Activated CD8-positive, alpha-beta memory T cell treated with anti-CD3 and anti-CD28 coated beads, Interleukin-2, amount 50 U/mL, for 1 hour (primary cell): ENCODE data around the gene GRB14.

Experiments
- DNase-seq: peaks from one replicate; pipeline ENCODE4 v3.0.0-alpha.2; 2020; ENCODE audit errors: extremely low read depth

GRB14 gene

DNA sequence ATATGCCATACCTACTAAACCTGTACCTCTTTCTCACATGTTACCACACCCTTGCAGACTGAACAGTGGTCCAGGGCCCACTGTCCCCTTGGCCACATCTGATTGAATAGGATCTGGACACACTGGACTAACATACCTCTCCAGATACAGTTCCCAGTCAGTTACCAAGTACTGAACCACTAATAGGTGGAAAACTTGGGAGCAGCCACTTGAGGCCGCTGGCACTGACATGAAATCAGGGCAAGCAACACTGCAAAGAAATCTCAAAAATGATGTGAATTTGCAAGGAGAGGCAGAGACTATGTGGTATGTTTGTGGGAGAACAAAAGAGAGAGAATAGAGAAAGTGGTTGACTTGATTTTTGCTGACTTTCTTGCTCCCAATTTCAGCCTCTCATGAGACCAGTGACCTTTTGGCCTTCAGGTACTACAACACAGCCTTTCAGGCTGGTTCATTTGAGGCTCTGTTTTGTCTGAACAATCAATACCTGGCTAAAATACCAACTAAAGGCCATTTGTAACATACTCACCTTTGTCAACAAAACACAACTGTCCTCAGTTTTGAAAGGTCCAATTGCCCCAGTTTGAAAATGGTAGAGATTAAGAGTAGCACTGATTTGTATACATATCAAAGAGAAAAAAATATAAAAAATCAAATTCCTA lies 7.8 kb downstream of the GRB14 start:
- DNase-seq, result no peak

DNA sequence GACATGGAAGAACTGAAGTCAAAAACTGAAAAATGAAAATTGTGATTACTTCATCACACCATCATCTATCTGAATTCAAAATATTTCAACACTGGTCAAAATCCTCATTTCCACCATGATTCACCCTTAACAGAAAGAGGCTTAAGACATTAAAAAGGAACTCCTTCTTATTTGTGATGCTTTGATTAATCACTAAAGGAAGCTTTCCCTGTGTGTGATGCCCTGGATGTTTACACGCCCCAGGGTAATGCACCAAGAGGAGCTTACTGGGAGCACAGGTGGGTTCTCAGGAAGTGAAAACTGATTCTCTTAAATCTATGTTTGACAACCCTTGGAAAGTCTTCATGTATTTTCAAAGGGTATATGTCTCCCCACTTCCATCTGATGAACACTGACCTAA lies 11.5 kb downstream of the GRB14 start:
- no peak for DNase-seq

DNA sequence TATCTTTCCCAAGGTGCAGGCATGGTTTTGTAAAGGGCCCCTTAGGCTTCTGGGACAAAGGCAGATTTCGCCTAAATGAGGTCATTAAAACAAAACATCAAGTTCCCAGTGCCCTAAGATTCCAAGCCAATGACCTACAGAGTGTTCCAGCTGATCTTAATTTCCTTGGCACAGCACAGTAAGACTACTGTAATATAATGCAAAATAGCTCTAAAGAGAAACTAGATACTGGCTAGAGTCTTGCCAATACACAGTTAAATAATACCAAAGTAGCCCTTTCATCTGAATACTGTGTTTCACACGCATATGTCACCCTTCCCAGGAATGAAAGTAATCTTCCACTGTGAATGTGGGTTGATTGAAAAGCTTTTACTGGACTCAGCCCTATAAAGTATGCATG lies 14.7 kb downstream of the GRB14 start:
- no peak for DNase-seq

DNA sequence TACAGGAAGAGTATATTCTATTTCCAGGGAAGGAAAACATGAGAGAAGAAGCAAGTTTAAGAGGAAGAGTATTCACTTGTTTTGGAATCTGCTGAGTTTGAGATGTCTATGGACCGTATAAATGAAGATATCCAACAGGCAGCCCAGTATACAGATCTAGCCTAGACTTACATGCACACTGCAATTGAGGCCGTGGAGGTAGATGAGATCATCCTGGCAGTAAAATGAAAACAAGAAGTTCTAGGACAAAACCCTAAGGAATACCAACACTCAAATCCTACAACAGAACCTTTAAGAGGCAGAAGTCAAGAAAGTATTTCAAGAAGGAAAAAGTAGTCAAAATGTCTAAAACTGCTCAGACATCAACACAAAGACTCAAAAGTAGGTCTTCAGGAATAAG lies 16.0 kb downstream of the GRB14 start:
- DNase-seq, result no peak

DNA sequence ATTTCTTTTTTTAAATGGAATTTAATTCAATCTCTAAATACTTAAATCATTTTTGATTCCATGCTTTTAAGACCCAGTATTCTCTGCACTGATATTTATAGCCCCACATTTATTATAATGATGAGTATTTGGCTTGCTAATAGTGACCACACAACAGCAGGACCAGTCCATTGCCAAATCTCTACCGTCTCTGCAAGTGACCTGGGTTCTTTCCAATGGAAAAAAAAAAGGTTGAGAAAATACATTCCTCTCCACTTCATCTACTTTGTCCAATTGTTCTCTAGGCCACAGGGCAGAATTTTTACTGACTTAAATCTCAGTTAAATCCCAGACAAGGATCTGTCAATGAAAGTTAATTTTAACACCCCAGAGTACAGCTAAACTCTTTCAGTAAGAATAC lies 20.5 kb downstream of the GRB14 start:
- no peak for DNase-seq

DNA sequence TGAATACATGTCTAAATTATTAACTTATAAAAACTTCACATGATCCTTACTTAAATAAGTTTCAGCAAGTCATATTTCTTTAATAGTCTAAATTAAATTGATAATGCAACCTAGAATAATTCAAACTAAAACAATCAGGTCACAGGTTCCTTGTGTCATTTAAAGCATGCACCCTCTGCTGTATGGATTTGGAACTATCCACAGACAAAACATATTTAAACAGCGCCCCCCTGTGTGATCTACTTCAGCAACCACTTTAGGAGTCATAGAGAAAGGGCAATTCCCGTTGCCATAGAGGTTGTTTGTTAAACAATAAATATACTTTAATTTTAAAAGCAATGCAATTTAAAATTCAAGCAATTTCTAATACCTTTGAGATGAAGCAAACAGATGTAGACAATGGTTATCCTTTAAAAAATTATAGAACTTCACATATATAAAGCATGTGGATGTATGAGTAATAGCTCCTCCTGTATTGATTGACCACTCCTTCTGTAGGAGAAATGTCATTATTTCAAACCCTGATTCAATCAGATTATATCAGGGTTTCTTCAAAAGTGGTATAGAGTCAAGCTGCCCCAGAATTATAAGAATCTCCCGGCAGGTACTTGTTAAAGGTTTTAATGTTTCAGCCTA lies 21.2 kb downstream of the GRB14 start:
- no peak for DNase-seq

DNA sequence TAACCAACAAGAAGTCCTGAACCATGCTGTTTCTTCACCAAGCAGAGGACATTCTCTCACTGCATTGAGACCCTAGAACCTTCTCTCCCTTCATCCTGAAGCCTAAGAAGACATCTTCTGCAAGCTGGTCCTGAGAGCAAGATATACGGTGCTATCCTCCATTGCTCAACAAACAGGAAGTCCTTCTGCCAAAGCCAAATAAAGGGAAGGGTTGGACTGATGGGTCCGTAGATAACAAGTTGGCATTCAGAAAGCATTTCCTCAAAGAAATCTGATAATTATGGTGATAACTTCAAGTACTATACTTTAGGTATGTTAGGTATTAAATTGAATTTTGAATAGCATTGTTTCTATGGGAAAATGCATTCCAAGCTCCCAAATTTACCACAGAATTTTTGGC lies 23.3 kb downstream of the GRB14 start:
- DNase-seq, result no peak

DNA sequence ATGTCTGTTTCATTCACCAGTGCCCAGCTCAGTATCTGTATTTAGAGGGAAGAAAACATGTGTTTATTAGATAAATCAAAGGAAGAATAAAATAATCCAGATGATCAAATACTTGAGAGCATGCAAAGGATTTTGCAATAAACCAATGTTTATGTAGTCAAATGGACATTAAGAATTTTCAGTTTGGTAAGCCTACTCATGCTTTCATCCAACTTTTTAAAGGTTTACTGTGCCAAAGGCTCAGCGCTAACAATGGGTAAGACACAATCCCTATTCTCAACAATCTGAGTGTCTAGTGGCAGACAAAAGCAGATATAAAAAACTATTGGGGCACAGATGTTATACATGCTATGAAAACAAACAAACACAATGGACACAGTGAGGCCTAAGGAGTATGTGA lies 26.3 kb downstream of the GRB14 start:
- DNase-seq, result no peak

DNA sequence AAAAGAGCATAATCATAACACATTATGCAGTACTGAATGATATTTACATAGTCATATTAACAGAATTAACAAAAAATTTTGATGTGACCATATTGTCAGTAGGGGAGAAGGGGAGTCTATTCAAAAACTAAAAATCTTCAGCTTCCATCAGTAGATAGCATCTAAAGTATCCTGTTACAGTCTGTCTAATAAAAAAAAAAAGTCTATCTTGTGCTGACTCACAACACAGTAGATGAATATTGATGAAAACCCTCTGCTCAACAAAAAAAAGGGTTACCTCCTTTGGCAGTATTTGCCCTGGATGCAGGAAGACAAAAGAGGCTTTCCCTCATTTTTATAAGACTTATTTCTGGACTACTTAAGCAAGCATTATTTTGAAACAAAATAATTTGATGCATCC lies 27.3 kb downstream of the GRB14 start:
- DNase-seq, result no peak

DNA sequence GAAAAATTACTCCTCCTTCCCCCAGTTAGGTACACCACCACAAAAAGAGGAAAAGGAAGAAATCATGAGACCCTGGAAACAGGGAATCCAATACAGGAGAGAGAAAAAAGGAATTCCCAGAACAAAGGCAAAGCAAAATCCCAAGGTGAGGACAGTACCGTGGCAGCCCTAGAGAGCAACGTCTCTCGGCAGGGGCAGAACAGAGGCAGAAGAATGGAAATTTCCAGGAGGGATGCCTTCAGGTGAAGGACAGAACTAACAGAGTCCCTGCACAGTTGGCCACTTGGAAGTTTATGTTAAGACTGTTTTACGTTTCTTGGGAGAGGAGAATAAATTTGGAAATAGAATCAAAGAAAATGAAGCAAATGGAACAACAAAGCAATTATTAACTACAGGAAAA lies 27.7 kb downstream of the GRB14 start:
- no peak for DNase-seq

DNA sequence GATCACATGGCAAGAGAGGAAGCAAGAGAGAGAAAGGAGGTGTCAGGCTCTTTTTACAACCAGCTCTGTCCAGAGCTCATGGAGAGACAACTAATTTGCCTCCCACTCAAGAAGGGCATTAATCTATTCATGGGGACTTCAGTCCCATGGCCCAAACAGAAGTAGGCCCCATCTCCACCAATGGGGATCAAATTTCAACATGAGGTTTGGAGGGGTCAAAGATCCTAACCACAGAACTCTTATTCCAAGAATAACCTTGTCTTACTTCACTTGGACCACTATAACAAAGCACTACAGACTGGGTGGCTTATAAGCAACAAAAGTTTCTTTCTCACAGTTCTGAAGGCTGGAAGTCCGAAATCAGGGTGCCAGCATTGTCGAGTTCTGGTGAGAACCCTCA lies 31.8 kb downstream of the GRB14 start:
- DNase-seq, result no peak

DNA sequence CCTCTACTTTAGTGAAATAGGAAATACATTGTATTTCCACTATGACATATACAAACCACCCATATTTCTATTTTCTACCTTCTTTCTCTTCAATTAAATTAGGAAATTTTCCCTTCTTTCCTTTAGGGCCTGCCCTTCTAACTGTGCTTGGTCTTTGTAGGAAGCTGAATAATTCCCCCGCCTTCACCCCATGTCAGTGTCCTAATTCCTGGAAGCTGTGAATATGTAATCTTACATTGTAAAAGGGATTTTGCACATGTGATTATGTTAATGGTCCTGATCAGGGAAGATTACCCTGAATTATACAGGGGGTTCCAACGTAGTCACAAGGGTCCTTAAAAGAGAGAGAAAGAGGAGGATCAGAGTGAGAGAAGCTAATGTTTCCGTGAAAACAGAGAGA lies 40.2 kb downstream of the GRB14 start:
- no peak for DNase-seq

DNA sequence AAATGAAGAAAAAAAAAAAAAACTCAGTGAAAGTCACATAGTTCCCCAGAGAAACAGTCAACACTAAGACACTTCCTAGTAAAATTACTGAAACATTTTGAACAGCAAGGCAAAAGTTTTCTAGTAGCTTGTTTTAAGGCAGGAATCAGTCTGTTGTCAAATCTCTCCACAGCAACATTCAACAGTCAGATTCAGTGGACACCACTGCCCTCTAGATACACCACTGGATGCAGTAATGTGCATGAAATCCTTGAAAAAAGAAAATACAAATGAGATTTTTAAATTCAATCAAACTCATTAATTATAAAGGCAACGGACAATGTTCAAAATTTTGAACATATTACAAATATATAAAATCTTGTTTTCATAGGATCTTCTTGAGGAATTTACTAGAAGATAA lies 46.4 kb downstream of the GRB14 start:
- no peak for DNase-seq

DNA sequence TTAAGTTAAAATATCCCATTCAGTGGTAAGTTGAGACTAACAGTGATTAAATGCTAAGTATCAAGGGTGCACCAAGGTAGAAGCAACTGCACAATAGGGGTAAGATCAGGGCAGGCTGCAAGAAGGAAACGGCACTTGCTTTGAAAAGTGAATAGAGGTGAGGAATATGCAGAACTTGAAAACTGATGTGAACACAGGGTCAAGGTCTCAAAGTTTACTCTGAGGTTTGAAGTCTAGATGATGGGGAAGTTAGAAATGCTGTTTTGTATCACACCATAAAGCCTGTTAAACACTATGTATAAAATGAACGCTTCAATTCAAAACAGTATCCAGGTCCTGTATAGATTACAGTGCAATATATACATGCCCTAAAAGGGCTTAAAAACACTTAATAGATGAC lies 50.8 kb downstream of the GRB14 start:
- no peak for DNase-seq

DNA sequence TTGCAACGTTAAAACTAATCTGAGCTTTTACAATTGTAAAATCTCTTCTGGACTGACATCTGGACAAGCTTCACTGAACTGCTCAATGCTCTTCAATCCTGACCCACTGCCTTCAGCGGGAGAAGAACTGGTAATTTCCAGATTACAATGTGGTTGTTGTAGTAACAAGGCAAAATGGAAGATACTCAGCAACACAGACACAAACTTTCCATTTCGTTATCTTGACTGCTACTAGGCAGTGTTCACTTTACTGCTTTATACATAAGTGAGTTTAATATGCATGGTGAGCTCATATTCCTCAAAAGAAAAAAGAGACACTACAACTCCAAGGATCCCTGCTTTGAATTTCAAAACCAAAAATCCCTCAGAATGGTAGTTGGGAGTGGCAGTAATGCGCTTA lies 51.9 kb downstream of the GRB14 start:
- DNase-seq, result no peak

DNA sequence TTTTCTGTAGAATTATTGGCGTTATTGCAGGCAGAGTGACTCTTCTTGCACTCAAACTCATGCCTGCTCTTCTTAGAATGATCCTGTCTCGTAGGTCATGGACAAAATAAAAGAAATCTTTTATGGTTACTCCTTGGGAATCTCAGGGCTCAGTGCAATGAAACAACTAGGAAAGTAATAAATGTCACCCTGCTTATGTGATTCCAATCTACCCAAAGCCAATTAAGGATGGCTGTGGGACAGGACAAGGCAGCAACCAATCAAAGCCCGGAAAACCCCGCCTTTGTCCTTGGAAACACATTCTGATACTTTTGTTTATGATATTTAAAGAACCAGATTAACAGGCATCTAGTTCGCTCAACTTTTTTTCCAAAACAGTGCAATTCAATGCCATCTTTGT lies 53.0 kb downstream of the GRB14 start:
- no peak for DNase-seq

DNA sequence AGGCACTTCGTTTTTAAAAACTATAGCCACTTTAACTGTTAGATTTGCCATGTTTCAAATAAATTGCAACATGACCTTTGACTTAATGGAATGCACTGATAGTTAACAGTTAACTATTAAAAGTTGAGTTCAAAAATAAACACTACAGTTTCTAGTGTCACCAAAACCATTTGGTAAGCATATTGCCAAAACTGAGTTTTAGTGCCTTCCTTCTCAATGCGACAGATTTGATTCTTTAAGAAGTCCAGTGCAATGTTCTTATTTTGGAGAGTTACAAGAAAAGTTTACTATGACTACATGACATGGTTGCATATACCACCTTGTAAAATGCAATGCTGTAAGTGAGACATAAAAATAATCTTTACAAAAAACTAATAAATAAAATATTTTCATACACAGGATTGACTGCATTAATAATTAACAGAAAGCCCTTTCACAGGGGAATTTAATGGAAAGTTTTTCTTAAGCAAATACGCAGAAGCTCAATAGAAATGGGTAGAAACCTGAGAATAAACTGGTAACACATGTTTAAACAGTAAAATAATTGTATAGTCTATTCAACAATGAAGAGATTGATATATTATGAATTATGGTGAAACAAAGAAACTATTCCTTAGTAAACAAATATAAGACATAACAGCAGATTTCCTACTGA lies 53.8 kb downstream of the GRB14 start:
- no peak for DNase-seq

DNA sequence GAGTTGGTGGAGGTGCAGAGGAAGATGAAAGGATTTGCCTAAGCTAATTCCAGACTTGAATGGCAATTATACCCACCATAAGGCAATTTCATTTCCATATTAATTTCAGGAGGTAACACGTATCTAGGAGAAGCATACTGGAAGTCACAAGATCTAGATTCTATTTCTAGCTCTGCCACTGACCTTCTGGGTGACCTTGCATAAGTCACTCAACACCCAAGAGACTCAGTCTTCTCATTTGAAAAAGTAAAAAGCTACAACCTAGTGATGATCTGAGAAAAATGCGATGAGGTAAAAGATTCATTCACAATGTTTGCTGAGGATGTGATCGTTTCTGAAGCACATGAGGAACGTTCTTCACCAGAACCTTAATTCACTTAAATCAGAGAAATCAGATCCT lies 55.9 kb downstream of the GRB14 start:
- no peak for DNase-seq

DNA sequence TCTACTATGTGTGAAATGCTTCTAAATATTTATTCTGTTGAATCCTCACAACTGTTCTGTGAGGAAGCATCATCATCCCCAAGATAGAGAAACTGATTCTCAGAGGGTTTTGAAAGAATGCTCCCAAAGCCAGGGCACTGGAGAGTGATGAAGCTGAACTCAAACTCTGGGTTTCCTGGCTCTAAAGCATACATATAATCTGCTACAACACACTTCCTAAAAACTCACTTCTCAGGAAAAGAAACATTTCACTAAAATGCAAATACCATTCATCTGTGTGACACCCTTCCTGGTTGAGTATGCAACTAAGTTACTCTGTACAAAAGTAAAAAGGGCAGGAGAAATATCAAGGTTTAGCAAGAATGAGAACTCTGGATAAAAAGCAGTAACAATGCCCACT lies 58.6 kb downstream of the GRB14 start:
- no peak for DNase-seq

DNA sequence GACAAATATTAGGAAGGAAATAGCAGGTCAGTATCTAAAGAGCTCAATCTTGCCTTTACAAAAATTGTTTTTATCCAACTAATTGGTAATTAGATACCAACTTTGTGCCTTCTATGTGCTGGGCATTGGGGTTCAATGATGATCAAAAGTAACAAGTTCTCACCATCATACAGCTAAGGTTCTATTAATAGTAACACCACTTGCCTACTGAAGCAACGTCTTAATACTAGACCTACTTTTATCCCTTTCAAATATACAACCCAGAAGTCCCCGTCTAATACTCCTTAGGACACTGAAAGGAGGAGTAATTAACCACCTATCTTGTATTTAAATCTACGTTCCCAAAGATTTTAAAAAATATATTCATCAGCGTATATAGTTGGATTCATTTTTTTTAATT lies 59.3 kb downstream of the GRB14 start:
- DNase-seq, result no peak

DNA sequence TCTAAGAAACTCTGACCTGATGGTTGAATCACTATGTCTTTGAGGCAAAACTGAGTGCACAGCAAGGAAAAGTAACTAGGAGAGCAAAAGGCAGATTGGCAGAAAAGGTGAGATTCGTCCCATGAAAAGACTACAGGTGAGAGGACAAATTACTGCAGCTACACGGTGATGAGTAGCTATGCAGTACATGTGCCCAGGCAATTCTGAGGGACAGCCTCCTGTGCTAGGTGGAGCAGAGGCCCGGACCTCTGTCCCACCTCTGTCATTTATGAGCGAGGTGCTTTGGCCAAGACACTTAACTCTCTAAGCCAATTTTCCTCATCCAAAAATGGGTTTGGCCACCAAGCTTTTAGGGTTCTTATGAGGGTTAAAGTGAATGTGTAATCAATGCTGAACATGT lies 59.9 kb downstream of the GRB14 start:
- no peak for DNase-seq

DNA sequence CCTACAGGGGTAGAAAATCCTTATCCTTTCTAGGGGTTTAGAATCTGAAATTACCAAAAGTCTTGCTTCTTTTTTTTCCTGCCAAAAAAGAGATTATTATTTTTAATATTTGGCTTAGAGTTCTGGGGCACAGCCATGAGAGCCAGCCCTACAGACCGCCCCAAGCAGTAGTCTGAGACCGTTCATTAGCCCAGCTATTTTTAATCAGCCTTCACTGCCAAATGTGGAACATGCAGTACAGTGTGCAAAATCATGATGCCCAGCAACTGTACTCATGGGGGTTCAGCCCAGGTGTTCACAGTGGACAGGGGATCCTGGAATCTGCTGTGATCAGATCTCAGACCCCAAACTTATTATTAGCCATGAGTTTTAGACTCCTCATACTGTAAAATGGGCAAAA lies 60.4 kb downstream of the GRB14 start:
- DNase-seq, result no peak

DNA sequence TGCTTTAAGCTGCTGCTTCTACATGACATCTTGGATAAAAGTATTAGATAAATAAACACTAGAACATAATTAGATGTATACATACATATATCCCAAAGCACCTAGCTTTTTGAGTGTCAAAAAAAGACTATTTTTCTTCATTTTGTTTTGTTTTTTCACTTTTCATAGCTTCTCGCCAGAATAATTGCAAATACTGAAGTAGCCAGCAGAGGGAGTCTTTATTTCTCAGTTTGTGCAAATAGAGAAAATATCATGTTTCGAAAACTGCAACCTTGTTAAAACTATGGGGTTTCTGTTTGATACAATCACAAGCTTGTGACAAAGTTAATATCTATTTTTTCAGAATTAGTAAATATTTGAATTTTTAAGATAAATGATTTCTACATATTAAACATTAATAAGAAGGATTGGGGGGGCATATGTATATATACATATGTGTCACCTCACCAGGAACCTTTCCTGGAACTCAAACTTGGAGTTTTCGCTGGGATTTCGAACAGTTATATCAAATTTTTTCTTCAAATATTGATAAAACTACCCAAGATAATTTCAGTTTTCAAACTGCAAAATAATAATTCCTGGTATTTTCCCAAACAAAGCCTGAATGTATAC lies 61.0 kb downstream of the GRB14 start:
- DNase-seq, result no peak
